ENCODE results near the gene COL6A5.
"Not testable (repeated sequence)": the region's sequence is repeated elsewhere in the genome, so short reads cannot be mapped to it uniquely, and the experiment has no call there.

The COL6A5 gene

DNA sequence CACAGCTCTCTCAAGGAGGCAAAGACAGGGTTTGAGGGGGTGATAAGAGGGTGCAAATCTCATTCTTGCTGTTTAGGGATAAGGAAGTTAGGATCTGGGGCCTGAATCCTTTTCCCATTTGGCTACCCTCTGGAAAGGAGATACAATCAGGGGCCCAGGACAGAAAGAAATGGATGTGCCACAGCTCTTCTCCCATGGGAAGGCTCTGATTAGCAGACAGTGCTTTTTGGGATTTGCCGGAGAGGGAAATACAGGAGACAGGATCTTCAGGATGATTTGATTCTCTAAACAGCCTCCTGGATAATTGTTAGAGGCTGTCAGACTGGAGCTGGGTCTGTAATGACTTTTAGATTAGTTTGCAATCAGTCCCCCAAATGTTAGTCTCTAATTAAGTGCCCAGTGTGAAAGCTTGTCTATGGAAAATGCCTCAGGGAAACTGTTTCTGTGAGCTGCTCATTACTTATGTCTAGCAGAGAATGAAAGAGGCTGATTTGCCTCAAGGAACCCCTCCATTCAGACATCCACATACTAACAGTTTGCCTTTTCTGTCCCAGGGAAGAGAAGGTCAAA is 67.6 kb downstream of the COL6A5 start:
- H3K36me3 ChIP-seq (ENCODE audit: insufficient read depth, low read length), result no peaks in the 10 kb centered on the region
- H3K27ac ChIP-seq (ENCODE audit: low read depth, low read length), result no peak overlapping the region
- no peaks in the 10 kb centered on the region for H3K4me1 ChIP-seq (ENCODE audit: control insufficient read depth, insufficient read depth, low read length, unreplicated experiment)
- no peaks in the 10 kb centered on the region for H3K27me3 ChIP-seq (ENCODE audit: insufficient read depth, low read length)
- no peaks in the 10 kb centered on the region for H3K79me2 ChIP-seq (ENCODE audit: control insufficient read depth, insufficient read depth, low read length, unreplicated experiment)
- no peak overlapping the region for H2AFZ ChIP-seq (ENCODE audit: low read length, unreplicated experiment)
- no peak overlapping the region for H3K4me3 ChIP-seq (ENCODE audit: low read depth, low read length)

DNA sequence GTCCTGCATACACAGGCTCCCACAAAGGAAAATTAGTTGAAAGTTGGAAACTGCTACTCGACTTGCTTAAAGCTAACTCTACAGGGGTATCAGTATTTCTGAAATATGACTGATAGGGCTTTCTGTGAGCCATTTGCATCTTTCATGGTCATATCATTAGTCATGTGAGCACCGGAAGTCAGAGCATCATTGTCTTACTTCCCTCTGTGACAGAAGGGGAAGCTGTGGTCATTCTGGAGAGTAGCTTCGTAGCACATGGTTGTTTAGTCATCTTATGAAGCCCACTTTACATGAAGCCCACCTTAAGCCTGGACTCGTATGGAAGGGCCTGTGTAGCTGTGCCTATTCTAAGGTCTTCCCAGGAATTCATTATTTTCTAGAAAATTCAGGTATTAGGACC is 69.0 kb downstream of the COL6A5 start:
- Histone ChIP-seq H3K36me3 (ENCODE audit: insufficient read depth, low read length) (no peaks in the 10 kb centered on the region), H3K27me3 (ENCODE audit: insufficient read depth, low read length) (no peaks in the 10 kb centered on the region), H3K27ac (ENCODE audit: low read depth, low read length) (no peak overlapping the region), H3K79me2 (ENCODE audit: control insufficient read depth, insufficient read depth, low read length, unreplicated experiment) (no peaks in the 10 kb centered on the region), H2AFZ (ENCODE audit: low read length, unreplicated experiment) (no peak overlapping the region), H3K4me3 (ENCODE audit: low read depth, low read length) (no peak overlapping the region), H3K4me1 (ENCODE audit: control insufficient read depth, insufficient read depth, low read length, unreplicated experiment) (no peaks in the 10 kb centered on the region)

DNA sequence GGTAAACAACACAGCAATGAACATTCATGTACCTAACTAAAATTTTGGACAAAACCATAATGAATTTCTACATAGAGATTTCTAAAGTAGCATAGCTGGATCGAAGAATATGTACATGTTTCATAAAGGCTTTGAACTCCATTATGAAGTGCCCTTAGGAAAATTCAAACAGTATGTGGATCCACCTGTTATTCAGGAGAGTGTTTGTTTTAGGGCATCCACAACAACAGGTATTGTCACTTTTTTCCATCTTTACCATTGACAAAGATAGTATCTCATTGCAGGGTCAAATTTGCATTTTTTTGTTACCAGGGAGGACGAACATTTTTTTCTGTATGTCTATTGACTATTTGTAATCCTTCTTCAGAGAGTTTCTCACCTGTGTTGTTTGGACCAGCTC is 75.0 kb downstream of the COL6A5 start:
- Histone ChIP-seq H3K27me3 (ENCODE audit: insufficient read depth, low read length) (no peaks in the 10 kb centered on the region), H3K4me1 (ENCODE audit: control insufficient read depth, insufficient read depth, low read length, unreplicated experiment) (no peaks in the 10 kb centered on the region), H3K36me3 (ENCODE audit: insufficient read depth, low read length) (no peaks in the 10 kb centered on the region), H3K4me3 (ENCODE audit: low read depth, low read length) (no peak overlapping the region), H2AFZ (ENCODE audit: low read length, unreplicated experiment) (no peak overlapping the region), H3K27ac (ENCODE audit: low read depth, low read length) (no peak overlapping the region), H3K79me2 (ENCODE audit: control insufficient read depth, insufficient read depth, low read length, unreplicated experiment) (no peaks in the 10 kb centered on the region)

DNA sequence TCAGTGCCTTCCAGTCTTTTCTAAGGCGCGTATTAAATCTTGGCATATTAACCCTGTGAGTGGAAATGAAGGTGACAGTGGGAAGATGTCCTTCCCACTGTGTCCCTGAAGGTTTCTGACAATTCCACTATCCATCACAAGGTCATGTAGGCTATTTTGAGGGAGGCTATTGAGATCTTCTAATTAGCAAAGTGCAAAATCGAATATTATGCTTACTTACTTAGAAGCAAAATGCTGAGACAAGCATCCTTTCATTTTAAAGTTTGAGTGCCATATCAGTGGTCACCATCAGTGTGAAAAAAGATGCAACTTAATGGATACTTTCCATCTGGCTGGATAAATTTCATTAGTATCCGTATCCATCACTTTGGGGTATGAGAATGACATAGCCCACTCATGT is 77.6 kb downstream of the COL6A5 start:
- Histone ChIP-seq H3K27ac (ENCODE audit: low read depth, low read length) (no peak overlapping the region), H3K79me2 (ENCODE audit: control insufficient read depth, insufficient read depth, low read length, unreplicated experiment) (no peaks in the 10 kb centered on the region), H3K36me3 (ENCODE audit: insufficient read depth, low read length) (no peaks in the 10 kb centered on the region), H3K27me3 (ENCODE audit: insufficient read depth, low read length) (no peaks in the 10 kb centered on the region), H3K4me3 (ENCODE audit: low read depth, low read length) (no peak overlapping the region), H3K4me1 (ENCODE audit: control insufficient read depth, insufficient read depth, low read length, unreplicated experiment) (no peaks in the 10 kb centered on the region), H2AFZ (ENCODE audit: low read length, unreplicated experiment) (no peak overlapping the region)

DNA sequence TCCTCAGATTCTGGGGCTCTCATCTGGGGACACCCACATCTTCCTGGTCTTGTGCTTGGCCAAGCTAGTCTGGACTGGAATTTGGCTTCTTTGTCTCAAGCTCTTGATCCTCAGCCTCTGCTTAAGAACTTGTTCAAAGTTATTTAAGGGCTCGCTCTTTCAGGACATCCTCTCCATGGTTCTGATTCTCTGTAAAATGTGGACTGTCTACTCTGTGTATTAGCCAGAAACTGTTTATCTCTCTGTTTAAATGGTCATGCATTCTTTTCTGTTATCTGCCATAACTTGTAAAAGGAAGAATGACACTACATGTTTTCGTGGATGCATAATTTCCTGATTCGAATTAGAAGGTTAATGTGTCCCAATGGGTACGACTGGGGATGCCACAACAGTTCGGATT is 79.4 kb downstream of the COL6A5 start:
- H3K27ac ChIP-seq (ENCODE audit: low read depth, low read length), result no peak overlapping the region

DNA sequence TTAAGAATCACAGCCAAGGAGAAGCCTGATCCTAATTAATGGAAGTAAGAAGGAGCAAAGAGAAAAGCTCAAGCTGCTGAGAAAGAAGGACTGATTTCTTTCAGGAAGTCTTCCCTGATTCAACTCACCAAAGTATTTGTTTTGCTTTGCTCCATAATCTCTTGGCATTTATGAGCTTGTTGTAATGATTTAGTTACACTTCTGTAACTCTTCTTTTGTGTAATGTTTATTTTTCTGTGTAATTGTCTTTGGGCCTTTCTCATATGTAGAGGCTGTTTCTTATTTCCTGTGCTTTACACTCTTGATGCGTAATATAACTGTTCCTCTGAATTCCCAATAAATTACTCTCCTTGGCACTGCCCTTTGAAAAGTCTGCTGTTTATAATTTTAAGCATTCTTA is 80.0 kb downstream of the COL6A5 start:
- no peaks in the 10 kb centered on the region for H3K36me3 ChIP-seq (ENCODE audit: insufficient read depth, low read length)
- no peak overlapping the region for H2AFZ ChIP-seq (ENCODE audit: low read length, unreplicated experiment)
- H3K79me2 ChIP-seq (ENCODE audit: control insufficient read depth, insufficient read depth, low read length, unreplicated experiment), result no peaks in the 10 kb centered on the region
- H3K27ac ChIP-seq (ENCODE audit: low read depth, low read length), result no peak overlapping the region
- H3K4me3 ChIP-seq (ENCODE audit: low read depth, low read length), result no peak overlapping the region
- no peaks in the 10 kb centered on the region for H3K27me3 ChIP-seq (ENCODE audit: insufficient read depth, low read length)
- H3K4me1 ChIP-seq (ENCODE audit: control insufficient read depth, insufficient read depth, low read length, unreplicated experiment), result no peaks in the 10 kb centered on the region

More for the DNA sequence above, 79.4 kb downstream of the COL6A5 start:
- no peaks in the 10 kb centered on the region for H3K27me3 ChIP-seq (ENCODE audit: insufficient read depth, low read length)
- no peak overlapping the region for H2AFZ ChIP-seq (ENCODE audit: low read length, unreplicated experiment)
- no peaks in the 10 kb centered on the region for H3K4me1 ChIP-seq (ENCODE audit: control insufficient read depth, insufficient read depth, low read length, unreplicated experiment)
- H3K4me3 ChIP-seq (ENCODE audit: low read depth, low read length), result no peak overlapping the region
- no peaks in the 10 kb centered on the region for H3K79me2 ChIP-seq (ENCODE audit: control insufficient read depth, insufficient read depth, low read length, unreplicated experiment)
- no peaks in the 10 kb centered on the region for H3K36me3 ChIP-seq (ENCODE audit: insufficient read depth, low read length)

DNA sequence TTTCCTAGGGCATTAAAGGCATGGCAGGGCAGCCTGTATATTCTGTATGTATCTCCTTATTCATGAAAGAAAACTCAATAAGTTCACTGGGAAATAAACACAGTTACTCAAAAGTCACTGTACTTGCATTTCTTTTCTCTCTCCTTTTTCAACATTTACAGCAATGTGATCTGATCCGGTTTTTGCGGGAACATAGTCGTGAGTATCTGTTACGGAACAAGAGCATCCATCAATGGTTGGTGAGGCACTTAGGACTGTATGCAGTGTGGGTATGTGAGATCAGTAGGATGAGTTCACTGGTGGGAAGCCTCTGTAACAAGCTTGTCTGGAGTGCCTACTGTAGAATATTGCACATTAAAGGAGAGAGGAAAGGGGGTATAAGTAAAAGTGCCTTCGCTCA is 80.7 kb downstream of the COL6A5 start:
- no peaks in the 10 kb centered on the region for H3K4me1 ChIP-seq (ENCODE audit: control insufficient read depth, insufficient read depth, low read length, unreplicated experiment)
- no peak overlapping the region for H2AFZ ChIP-seq (ENCODE audit: low read length, unreplicated experiment)
- no peak overlapping the region for H3K4me3 ChIP-seq (ENCODE audit: low read depth, low read length)
- H3K79me2 ChIP-seq (ENCODE audit: control insufficient read depth, insufficient read depth, low read length, unreplicated experiment), result no peaks in the 10 kb centered on the region
- H3K27ac ChIP-seq (ENCODE audit: low read depth, low read length), result no peak overlapping the region
- H3K27me3 ChIP-seq (ENCODE audit: insufficient read depth, low read length), result no peaks in the 10 kb centered on the region
- no peaks in the 10 kb centered on the region for H3K36me3 ChIP-seq (ENCODE audit: insufficient read depth, low read length)

DNA sequence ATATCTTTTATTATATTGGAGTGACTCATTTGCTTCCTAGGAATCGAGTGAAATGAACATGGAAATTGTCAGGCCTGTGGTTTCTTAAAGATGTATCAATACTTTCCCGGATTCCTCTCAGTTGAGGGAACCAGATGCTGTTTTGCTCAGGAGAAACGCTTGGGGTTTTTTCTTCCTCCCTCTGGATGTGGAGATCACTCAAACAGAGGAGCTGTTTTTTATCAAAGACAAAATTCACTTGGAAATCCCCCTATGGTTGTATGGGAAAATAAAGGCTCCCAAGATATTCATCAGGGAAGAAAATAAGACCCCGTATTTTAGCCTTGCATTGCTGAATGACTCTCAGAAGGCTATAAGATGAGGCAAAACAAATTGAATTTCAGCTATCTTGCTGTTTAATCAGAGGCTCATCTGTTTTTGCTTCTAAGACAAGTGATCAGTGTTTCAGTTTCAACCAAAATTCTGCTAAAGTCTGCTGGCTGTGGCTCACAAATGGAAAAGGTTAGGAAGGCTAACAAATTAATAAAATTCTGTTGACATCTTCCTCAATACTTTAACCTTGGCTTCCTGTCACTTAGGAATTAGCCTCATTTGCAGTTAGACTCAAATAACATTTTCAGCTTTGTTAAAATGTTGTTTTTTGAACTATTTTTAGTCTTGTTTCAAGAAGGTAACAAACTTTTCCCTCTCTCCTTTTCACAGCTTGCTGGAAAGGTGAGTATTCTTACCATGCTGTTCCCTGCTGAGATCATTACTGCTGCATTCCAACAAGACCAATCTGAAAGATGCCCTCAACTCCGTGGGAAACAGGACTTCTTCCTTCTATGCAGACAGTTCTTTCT is 83.6 kb downstream of the COL6A5 start:
- Histone ChIP-seq H3K36me3 (ENCODE audit: insufficient read depth, low read length) (no peaks in the 10 kb centered on the region), H3K4me1 (ENCODE audit: control insufficient read depth, insufficient read depth, low read length, unreplicated experiment) (no peaks in the 10 kb centered on the region), H2AFZ (ENCODE audit: low read length, unreplicated experiment) (no peak overlapping the region), H3K4me3 (ENCODE audit: low read depth, low read length) (no peak overlapping the region), H3K27ac (ENCODE audit: low read depth, low read length) (no peak overlapping the region), H3K27me3 (ENCODE audit: insufficient read depth, low read length) (no peaks in the 10 kb centered on the region), H3K79me2 (ENCODE audit: control insufficient read depth, insufficient read depth, low read length, unreplicated experiment) (no peaks in the 10 kb centered on the region)

DNA sequence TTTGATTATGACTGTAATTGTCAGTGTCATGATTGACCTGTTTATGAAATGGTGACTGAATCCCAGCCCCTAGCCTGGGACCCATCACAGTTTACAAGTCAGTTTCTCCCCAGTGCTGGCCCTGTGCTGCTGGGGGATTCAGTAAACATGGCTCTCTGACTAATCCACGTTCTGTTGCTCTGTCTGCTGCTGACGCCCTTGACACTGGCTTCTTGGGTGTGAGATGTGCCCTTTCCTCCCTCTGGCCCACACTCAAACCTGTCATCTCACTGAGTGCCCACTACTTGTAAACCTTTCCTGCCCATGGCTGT is 84.2 kb downstream of the COL6A5 start:
- no peak overlapping the region for H2AFZ ChIP-seq (ENCODE audit: low read length, unreplicated experiment)
- no peaks in the 10 kb centered on the region for H3K79me2 ChIP-seq (ENCODE audit: control insufficient read depth, insufficient read depth, low read length, unreplicated experiment)
- no peaks in the 10 kb centered on the region for H3K36me3 ChIP-seq (ENCODE audit: insufficient read depth, low read length)
- no peaks in the 10 kb centered on the region for H3K4me1 ChIP-seq (ENCODE audit: control insufficient read depth, insufficient read depth, low read length, unreplicated experiment)
- H3K27ac ChIP-seq (ENCODE audit: low read depth, low read length), result no peak overlapping the region
- H3K27me3 ChIP-seq (ENCODE audit: insufficient read depth, low read length), result no peaks in the 10 kb centered on the region
- H3K4me3 ChIP-seq (ENCODE audit: low read depth, low read length), result no peak overlapping the region

DNA sequence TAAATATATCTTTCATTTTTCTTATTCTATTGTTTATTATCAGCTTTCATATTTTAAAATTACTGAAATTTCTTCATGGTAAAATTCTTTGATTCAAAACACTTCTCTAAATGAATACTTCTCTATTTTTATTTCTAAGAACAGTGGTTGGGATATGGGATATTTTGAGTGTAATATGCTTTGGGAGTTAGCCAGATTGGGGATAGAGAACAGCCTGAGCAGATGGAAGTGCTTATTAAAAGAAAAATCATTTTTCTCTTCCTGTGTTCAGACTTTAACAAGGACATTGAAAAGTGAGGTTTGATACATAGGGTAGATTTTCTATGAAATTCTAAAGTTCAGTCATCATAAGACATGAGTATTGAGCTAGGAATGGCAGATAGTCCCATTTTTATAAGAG is 84.8 kb downstream of the COL6A5 start:
- Histone ChIP-seq H3K79me2 (ENCODE audit: control insufficient read depth, insufficient read depth, low read length, unreplicated experiment) (no peaks in the 10 kb centered on the region), H3K36me3 (ENCODE audit: insufficient read depth, low read length) (no peaks in the 10 kb centered on the region), H3K4me1 (ENCODE audit: control insufficient read depth, insufficient read depth, low read length, unreplicated experiment) (no peaks in the 10 kb centered on the region), H3K27ac (ENCODE audit: low read depth, low read length) (no peak overlapping the region), H3K4me3 (ENCODE audit: low read depth, low read length) (no peak overlapping the region), H3K27me3 (ENCODE audit: insufficient read depth, low read length) (no peaks in the 10 kb centered on the region), H2AFZ (ENCODE audit: low read length, unreplicated experiment) (no peak overlapping the region)

DNA sequence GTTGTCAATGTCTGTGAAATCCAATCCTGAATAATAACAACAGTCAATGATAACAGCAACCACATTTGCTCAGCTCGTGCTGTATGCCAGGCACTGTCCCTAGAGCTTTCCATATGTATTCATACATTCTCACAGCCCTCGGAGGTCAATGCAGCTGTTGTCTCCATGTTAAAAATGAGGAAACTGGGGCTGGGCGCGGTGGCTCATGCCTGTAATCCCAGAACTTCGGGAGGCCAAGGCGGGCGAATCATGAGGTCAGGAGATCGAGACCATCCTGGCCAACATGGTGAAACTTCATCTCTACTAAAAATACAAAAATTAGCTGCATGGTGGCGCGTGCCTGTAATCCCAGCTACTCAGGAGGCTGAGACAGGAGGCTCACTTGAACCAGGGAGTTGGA is 86.6 kb downstream of the COL6A5 start:
- H3K27ac ChIP-seq (ENCODE audit: low read depth, low read length); H3K4me3 ChIP-seq (ENCODE audit: low read depth, low read length); H3K27me3 ChIP-seq (ENCODE audit: insufficient read depth, low read length); H3K36me3 ChIP-seq (ENCODE audit: insufficient read depth, low read length); H3K79me2 ChIP-seq (ENCODE audit: control insufficient read depth, insufficient read depth, low read length, unreplicated experiment); H2AFZ ChIP-seq (ENCODE audit: low read length, unreplicated experiment); H3K4me1 ChIP-seq (ENCODE audit: control insufficient read depth, insufficient read depth, low read length, unreplicated experiment): not testable (repeated sequence)
